ENCODE data around the gene TANGO2. TPM values are rescaled to one million over a fixed set of nuclear protein-coding genes. Genes with fewer than 3 reads are reported as not detected.

The TANGO2 gene, protein sequence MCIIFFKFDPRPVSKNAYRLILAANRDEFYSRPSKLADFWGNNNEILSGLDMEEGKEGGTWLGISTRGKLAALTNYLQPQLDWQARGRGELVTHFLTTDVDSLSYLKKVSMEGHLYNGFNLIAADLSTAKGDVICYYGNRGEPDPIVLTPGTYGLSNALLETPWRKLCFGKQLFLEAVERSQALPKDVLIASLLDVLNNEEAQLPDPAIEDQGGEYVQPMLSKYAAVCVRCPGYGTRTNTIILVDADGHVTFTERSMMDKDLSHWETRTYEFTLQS
- total RNA-seq (2014; rRNA removed; shearing (Covaris generic)): 8.9 and 16.8 TPM in 2 replicates

DNA sequence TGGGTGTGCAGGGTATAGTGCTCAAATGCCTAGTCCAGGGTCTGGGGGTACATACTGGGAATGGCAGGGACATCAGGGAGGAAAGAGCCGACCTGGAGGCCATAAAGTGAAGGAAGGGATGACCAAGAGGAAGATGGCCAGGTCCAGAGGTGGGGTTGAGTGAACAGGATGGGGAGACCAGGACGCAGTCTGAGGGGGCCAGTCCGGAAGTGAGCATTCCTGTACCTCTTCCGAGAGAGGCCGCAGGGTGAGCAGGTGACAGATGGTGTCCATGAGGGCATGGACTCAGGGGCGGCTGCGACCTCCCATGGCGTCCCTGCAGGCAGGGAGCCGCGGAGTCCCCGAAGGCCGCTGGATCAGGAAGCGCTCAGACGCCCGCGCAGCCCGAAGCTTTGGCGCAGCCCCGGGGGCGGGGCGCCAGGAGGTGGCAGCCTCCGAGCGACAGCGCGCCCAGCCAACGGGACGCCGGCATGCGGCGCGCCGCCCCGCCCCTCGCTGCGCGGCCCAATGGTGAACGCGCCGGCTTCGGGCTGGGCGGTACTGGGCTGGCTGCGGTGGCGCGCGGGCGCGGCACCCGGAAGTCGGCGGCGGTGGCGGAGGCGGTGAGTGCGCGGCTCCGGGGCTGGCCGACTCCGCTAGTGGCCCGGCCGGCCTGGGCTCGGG lies at the start of gene TANGO2:
Gene TANGO2 (plus strand): TSS at position 578 of the 663 bp plus-strand sequence. CDS start 15,689 bp downstream, outside the sequence.

DNA sequence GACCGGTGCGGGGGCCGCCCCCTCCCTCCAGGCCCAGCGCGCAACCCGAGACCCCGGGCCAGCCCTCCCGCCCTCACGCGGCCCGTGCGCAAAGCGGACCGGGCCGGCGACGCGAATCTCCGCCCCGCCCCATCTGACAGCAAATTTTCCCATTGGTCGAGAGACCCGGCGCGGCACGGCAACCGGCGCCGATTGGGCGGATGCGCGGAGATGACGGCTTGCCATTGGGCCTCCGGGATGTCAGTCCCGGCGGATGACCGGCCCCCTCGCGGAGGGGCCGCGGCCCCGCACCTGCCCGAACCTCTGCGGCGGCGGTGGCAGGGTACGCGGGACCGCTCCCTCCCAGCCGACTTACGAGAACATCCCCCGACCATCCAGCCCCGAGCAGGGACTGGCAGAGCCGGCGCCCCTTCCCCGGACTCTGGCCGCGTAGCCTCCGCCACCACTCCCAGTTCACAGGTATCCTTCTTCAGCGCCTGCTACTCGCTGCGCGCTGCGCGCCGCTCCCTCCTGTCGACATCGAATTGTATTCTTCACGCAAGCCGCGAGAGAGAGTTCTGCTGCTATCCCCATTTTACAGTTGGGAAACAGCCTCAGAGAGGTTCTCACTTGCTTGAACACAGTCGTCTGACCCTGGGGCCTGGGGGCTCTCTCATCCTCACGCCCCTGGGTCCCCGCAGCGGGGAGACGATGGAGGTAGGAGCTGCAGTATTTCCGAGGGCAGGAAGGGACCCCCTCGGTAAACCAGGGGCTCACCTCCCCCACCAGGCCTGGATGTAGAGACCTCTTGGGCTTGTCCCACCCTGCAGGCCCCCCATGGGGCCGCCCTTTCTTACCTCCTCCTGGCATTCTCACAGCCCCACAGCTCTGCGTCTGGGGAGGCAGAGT lies 3.9 kb upstream of the TANGO2 start, which contains the start of gene ARVCF:
Gene ARVCF (minus strand): TSS at position 90 of the 888 bp plus-strand sequence. CDS start 26,029 bp downstream, outside the sequence.

DNA sequence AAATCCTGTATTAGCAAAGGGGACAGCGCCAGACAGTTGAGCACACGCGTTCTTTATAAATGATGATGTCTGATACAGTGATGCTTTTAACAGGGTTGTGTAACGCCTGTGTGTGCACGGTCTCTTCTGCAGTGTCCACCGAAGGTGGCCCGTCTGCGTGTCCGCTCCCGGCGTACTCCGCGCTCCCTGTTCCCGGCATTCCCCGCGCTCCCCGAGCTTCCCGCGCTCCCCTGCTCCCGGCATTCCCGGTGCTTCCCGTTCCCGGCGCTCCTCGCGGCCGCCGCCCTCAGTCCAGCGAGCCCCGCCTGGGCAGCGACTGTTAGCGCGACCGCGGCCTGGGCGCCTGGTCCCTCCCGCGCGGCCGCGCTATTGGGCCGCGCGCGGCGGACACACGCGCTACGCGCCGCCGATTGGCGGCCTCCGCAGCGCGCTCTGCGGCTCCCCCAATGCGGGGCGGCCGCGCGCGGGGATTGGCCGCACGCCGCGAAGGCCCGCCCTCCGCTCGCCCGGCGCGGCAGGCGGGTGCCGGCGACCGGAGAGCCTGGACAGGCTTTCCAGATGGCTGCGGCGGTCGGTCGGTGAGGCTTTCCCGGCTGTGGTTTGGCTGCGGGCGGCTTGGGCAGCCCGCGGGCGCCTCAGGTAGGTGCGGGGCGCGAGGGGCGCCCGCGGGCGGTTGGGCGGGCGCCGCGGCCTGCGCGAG lies 59.0 kb downstream of the TANGO2 start, which contains the start of gene DGCR8:
Gene DGCR8 (plus strand): TSS at position 497 of the 700 bp plus-strand sequence. CDS start 5,723 bp downstream, outside the sequence.

DNA sequence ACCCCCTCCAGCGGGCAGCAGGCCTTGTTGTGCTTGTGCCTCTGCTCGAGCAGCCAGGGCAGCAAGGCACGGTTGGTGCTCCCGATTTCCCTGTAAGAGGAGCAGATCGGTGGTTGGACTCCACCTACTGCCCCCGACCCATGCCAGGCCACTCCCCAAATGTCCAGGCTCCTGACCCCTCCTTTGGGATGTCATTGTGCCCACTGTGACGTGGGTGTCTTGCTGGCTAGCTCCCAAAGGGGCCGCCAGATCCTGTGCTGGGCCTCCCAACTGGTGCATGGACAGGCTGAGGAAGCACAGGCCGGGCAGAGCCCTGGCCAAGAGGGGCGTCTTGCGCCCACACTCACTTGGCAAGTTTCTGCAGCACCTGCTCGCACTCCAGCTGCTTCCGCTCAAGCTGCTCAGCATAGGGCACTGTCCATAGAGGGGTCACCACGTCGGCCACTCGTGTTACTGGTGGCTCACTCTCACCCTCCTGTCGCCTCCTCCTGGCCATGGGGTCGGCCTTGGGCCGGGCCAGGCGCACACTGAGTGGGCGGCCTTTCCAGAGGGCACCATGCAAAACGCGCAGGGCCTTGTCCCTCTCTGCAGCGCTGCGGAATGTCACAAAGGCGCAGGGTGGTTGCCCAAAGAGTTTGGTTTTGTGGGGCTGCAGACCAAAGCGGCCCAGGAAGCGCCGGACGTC lies 94.9 kb downstream of the TANGO2 start, which contains the start of gene RANBP1:
Gene RANBP1 (plus strand): TSS at position 414 of the 685 bp plus-strand sequence. CDS start 81 bp downstream, at position 495.

Small RNA genes within 50 kb of the gene (small RNA-seq; reads per million reads assigned to genes)
- gene MIR185: 0.17 reads per million
- gene MIR6816: not detected
- gene RF00017: not detected

Other genes with a start within 250 kb of the TANGO2 start
- gene GNB1L, start 166.2 kb upstream of the TANGO2 start, total RNA-seq (2014; rRNA removed; shearing (Covaris generic)): 8.1 and 9.8 TPM in 2 replicates
- 6.6 and 8.4 TPM in 2 replicates for gene RTL10, start 166.2 kb upstream of the TANGO2 start, total RNA-seq (2014; rRNA removed; shearing (Covaris generic))
- gene COMT, start 79.3 kb upstream of the TANGO2 start, total RNA-seq (2014; rRNA removed; shearing (Covaris generic)): 134 and 138 TPM in 2 replicates
- gene TXNRD2, start 79.3 kb upstream of the TANGO2 start, total RNA-seq (2014; rRNA removed; shearing (Covaris generic)): 41.0 and 45.2 TPM in 2 replicates
- gene ARVCF, start 4.3 kb upstream of the TANGO2 start, total RNA-seq (2014; rRNA removed; shearing (Covaris generic)): 2.2 and 2.4 TPM in 2 replicates
- 29.8 and 39.3 TPM in 2 replicates for gene DGCR8, start 59.1 kb downstream of the TANGO2 start, total RNA-seq (2014; rRNA removed; shearing (Covaris generic))
- 393 and 406 TPM in 2 replicates for gene RANBP1, start 95.0 kb downstream of the TANGO2 start, total RNA-seq (2014; rRNA removed; shearing (Covaris generic))
- 60.0 and 84.0 TPM in 2 replicates for gene TRMT2A, start 96.1 kb downstream of the TANGO2 start, total RNA-seq (2014; rRNA removed; shearing (Covaris generic))
- 7.3 and 7.7 TPM in 2 replicates for gene ZDHHC8, start 110.7 kb downstream of the TANGO2 start, total RNA-seq (2014; rRNA removed; shearing (Covaris generic))
- 3.2 and 3.3 TPM in 2 replicates for gene CCDC188, start 129.9 kb downstream of the TANGO2 start, total RNA-seq (2014; rRNA removed; shearing (Covaris generic))
- 1.2 and 1.9 TPM in 2 replicates for gene RTN4R, start 247.2 kb downstream of the TANGO2 start, total RNA-seq (2014; rRNA removed; shearing (Covaris generic))

Measured in A375 (cell line).